HG03175 (cell line): ENCODE results near the gene RNF111.
"Not testable (repeated sequence)": the region's sequence is repeated elsewhere in the genome, so short reads cannot be mapped to it uniquely, and the experiment has no call there.

ENCODE experiments used
- ATAC-seq: cut with Tn5 transposase; IDR thresholded peaks from one replicate; pipeline ENCODE4 v1.9.1; 2021; ENCODE audit warnings: mild to moderate bottlenecking, moderate library complexity; ENCODE audit not compliant: unreplicated experiment

Gene RNF111

GRCh38 chr15:59052915-59053407 is 65.5 kb downstream of the RNF111 start:
- ATAC-seq, result no peak

- no peak for ATAC-seq
Observed at GRCh38 chr15:59053482-59053881, 66.0 kb downstream of the RNF111 start.

GRCh38 chr15:59059076-59059597 is 71.7 kb downstream of the RNF111 start:
- no peak for ATAC-seq

GRCh38 chr15:59060348-59060747 is 72.9 kb downstream of the RNF111 start:
- no peak for ATAC-seq

GRCh38 chr15:59063042-59063441 is 75.6 kb downstream of the RNF111 start:
- ATAC-seq, result no peak

GRCh38 chr15:59069430-59069829 is 82.0 kb downstream of the RNF111 start:
- ATAC-seq, result no peak

- ATAC-seq, result no peak
Observed at GRCh38 chr15:59074607-59075006, 87.1 kb downstream of the RNF111 start.

GRCh38 chr15:59087731-59088130 is 100.3 kb downstream of the RNF111 start:
- ATAC-seq, result no peak

- no peak for ATAC-seq
Observed at GRCh38 chr15:59094077-59094476, 106.6 kb downstream of the RNF111 start.

- ATAC-seq, result no peak
Observed at GRCh38 chr15:59096429-59096828, 109.0 kb downstream of the RNF111 start.

- ATAC-seq, result no peak
Observed at GRCh38 chr15:59099162-59099685, 111.8 kb downstream of the RNF111 start.

- peak; percentile 40 for ATAC-seq
Observed at GRCh38 chr15:59104602-59104911, 117.1 kb downstream of the RNF111 start.

- ATAC-seq, result peak; percentile 99
Observed at GRCh38 chr15:59104912-59105732, 117.7 kb downstream of the RNF111 start, which contains the start of gene CCNB2. Gene CCNB2, plus strand, starts transcription at chr15:59105146. Its CDS starts 123 bp downstream, at chr15:59105269.

GRCh38 chr15:59105854-59106253 is 118.4 kb downstream of the RNF111 start:
- ATAC-seq, result no peak

GRCh38 chr15:59111251-59111650 is 123.8 kb downstream of the RNF111 start:
- ATAC-seq, result no peak

- ATAC-seq, result no peak
Observed at GRCh38 chr15:59115047-59115446, 127.6 kb downstream of the RNF111 start.

GRCh38 chr15:59116141-59116540 is 128.7 kb downstream of the RNF111 start:
- no peak for ATAC-seq

GRCh38 chr15:59116771-59117170 is 129.3 kb downstream of the RNF111 start:
- ATAC-seq, result no peak

- no peak for ATAC-seq
Observed at GRCh38 chr15:59119625-59120024, 132.2 kb downstream of the RNF111 start.

GRCh38 chr15:59120937-59121336 is 133.5 kb downstream of the RNF111 start:
- ATAC-seq, result no peak

GRCh38 chr15:59124261-59124660 is 136.8 kb downstream of the RNF111 start:
- no peak for ATAC-seq

- not testable (repeated sequence) for ATAC-seq
Observed at GRCh38 chr15:59125683-59126082, 138.2 kb downstream of the RNF111 start.
